ENCODE results near the gene ADGRV1.

The ADGRV1 gene

DNA sequence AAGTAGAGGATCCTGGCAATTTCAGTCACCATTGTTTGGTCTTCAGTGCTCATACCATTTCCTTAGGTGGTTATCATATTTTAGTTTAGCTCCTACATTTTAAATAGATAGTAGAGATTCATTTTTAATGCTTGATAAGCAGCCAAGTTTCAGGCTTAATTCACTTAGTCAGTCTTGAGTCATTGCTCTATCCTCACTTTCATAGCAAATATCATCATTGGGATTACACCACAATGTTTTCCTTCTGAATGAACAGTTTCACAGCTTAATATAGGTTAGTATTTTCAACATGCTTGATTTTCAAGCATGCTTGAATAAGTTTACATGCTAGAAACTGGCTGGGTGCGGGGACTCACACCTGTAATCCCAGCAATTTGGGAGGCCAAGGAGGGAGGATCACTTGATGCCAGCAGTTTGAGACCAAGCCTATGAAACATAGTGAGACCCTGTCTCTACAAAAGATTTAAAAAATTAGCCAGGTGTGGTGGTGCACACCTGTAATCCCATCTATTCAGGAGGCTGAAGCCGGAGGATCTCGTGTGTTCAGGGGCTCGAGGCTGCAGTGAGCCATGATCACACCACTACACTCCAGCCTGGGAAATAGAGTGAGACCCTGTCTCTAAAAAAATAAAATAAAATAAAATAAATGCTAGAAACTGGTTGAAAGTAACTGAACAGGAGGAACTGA, 339.9 kb downstream of the ADGRV1 start:
- Histone ChIP-seq H3K4me3 (ENCODE audit: low read length) (no peak overlapping the region), H3K27me3 (ENCODE audit: control insufficient read depth, low read length) (0 out of 2 replicates have a peak, but pooled peaks cover 3% of the 10 kb centered on the region), H3K9me3 (ENCODE audit: control insufficient read depth, insufficient read depth, low read length) (no peaks in the 10 kb centered on the region), H3K36me3 (ENCODE audit: control insufficient read depth, low read length) (no peaks in the 10 kb centered on the region), H3K4me2 (ENCODE audit: low read length) (no peak overlapping the region), H3K4me1 (ENCODE audit: control insufficient read depth, low read length) (no peaks in the 10 kb centered on the region), H4K20me1 (ENCODE audit: control insufficient read depth, insufficient read depth, low read depth, low read length) (no peaks in the 10 kb centered on the region), H3K79me2 (ENCODE audit: control insufficient read depth, low read length) (no peaks in the 10 kb centered on the region), H3K9me2 (replicated peaks; ENCODE audit: control insufficient read depth, low read length) (no peaks in the 10 kb centered on the region), H3F3A (ENCODE audit: control insufficient read depth, insufficient read depth) (no peaks in the 10 kb centered on the region), H3K27ac (ENCODE audit: low read depth, low read length) (no peak overlapping the region)
- TF ChIP-seq, protein P1, sequence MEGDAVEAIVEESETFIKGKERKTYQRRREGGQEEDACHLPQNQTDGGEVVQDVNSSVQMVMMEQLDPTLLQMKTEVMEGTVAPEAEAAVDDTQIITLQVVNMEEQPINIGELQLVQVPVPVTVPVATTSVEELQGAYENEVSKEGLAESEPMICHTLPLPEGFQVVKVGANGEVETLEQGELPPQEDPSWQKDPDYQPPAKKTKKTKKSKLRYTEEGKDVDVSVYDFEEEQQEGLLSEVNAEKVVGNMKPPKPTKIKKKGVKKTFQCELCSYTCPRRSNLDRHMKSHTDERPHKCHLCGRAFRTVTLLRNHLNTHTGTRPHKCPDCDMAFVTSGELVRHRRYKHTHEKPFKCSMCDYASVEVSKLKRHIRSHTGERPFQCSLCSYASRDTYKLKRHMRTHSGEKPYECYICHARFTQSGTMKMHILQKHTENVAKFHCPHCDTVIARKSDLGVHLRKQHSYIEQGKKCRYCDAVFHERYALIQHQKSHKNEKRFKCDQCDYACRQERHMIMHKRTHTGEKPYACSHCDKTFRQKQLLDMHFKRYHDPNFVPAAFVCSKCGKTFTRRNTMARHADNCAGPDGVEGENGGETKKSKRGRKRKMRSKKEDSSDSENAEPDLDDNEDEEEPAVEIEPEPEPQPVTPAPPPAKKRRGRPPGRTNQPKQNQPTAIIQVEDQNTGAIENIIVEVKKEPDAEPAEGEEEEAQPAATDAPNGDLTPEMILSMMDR (IDR thresholded peaks at IDR 0.05; ENCODE audit: low read depth, low read length, poor library complexity, severe bottlenecking) = no peak
- no peak for TF ChIP-seq EZH2phosphoT487 (IDR thresholded peaks at IDR 0.05; ENCODE audit: borderline replicate concordance, low read length)

DNA sequence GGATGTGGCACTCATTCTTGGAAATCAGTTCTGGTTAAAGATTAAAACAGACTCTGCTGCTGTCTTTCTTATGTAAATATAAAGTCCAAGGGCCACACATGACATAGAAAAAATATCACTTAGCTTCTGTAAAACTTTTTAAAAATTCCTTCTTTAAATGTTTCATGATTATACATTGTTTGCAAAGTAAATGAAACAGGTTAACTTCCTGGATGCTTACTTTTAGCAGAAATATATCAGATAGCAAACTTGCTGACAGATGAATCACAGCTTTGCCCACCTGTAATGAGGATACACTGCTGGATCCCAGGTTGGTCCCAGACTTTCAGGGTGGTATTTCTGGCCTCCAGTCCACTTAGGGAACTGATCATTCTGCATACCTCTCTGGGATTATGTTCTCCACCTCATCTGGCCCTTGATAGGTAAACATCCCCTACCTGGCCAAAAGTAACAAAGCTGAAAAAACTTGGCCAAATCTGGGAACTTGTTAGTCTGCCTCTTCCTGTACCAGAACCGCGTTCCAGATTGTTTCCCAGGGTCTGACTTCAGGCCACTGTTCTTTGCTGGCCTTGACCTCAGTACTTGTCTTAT, 340.5 kb downstream of the ADGRV1 start:
- Histone ChIP-seq H3K79me2 (ENCODE audit: control insufficient read depth, low read length) (no peaks in the 10 kb centered on the region), H3K4me1 (ENCODE audit: control insufficient read depth, low read length) (no peaks in the 10 kb centered on the region), H3F3A (ENCODE audit: control insufficient read depth, insufficient read depth) (no peaks in the 10 kb centered on the region), H3K27ac (ENCODE audit: low read depth, low read length) (no peak overlapping the region), H3K4me3 (ENCODE audit: low read length) (no peak overlapping the region), H3K9me2 (replicated peaks; ENCODE audit: control insufficient read depth, low read length) (no peaks in the 10 kb centered on the region), H3K4me2 (ENCODE audit: low read length) (no peak overlapping the region), H3K9me3 (ENCODE audit: control insufficient read depth, insufficient read depth, low read length) (no peaks in the 10 kb centered on the region), H3K36me3 (ENCODE audit: control insufficient read depth, low read length) (no peaks in the 10 kb centered on the region), H3K27me3 (ENCODE audit: control insufficient read depth, low read length) (0 out of 2 replicates have a peak, but pooled peaks cover 3% of the 10 kb centered on the region), H4K20me1 (ENCODE audit: control insufficient read depth, insufficient read depth, low read depth, low read length) (no peaks in the 10 kb centered on the region)
- TF ChIP-seq EZH2phosphoT487 (IDR thresholded peaks at IDR 0.05; ENCODE audit: borderline replicate concordance, low read length) = no peak
- TF ChIP-seq, protein P1 (IDR thresholded peaks at IDR 0.05; ENCODE audit: low read depth, low read length, poor library complexity, severe bottlenecking) = no peak

DNA sequence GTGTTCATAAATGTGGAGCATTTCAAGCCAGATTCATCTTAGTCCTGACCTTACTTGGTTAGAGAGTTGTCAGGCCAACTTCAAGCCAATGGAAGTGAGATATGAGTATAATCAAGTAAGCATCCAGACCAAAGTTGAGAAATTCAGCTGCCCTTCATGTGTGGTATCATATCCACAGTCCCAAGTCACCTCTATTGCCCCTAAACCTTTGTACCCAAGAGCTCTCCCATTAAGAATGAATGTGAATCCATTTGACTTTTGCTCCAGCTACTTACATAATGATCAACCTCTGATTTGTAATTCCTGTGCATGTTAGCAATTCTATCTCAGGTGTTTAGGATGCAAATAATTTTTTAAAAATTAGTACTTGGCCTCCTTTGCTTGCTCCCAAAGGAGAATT, 342.7 kb downstream of the ADGRV1 start:
- no peaks in the 10 kb centered on the region for H3K9me3 ChIP-seq (ENCODE audit: control insufficient read depth, insufficient read depth, low read length)
- H3F3A ChIP-seq (ENCODE audit: control insufficient read depth, insufficient read depth) = no peaks in the 10 kb centered on the region
- TF ChIP-seq, protein P1 (IDR thresholded peaks at IDR 0.05; ENCODE audit: low read depth, low read length, poor library complexity, severe bottlenecking) = no peak
- no peak for TF ChIP-seq EZH2phosphoT487 (IDR thresholded peaks at IDR 0.05; ENCODE audit: borderline replicate concordance, low read length)
- no peaks in the 10 kb centered on the region for H3K4me1 ChIP-seq (ENCODE audit: control insufficient read depth, low read length)
- H3K4me2 ChIP-seq (ENCODE audit: low read length) = no peak overlapping the region
- no peaks in the 10 kb centered on the region for H3K9me2 ChIP-seq (replicated peaks; ENCODE audit: control insufficient read depth, low read length)
- H3K27me3 ChIP-seq (ENCODE audit: control insufficient read depth, low read length) = peaks cover 3% of the 10 kb centered on the region; the same call in 1 of the 2 replicates
- no peaks in the 10 kb centered on the region for H3K79me2 ChIP-seq (ENCODE audit: control insufficient read depth, low read length)
- no peak overlapping the region for H3K4me3 ChIP-seq (ENCODE audit: low read length)
- no peaks in the 10 kb centered on the region for H3K36me3 ChIP-seq (ENCODE audit: control insufficient read depth, low read length)
- no peaks in the 10 kb centered on the region for H4K20me1 ChIP-seq (ENCODE audit: control insufficient read depth, insufficient read depth, low read depth, low read length)
- no peak overlapping the region for H3K27ac ChIP-seq (ENCODE audit: low read depth, low read length)

Data from DOHH2 (cell line).